HEK293 (cell line): ENCODE data around the gene ITK.

Source experiments
- CTCF ChIA-PET: fragments of 350-600 bp; formaldehyde crosslinking; extraction: SDS; loops from one replicate; lab custom pipeline; 2021; ENCODE audit warnings: antibody characterized with exemption; lab: Yijun Ruan, JAX
- POLR2A ChIA-PET: fragments of 300-600 bp; formaldehyde crosslinking; extraction: SDS; loops from one replicate; lab custom pipeline; 2020; ENCODE audit warnings: antibody characterized with exemption, inconsistent platforms; lab: Yijun Ruan, JAX
- H3K27ac ChIP-seq: fragments of 200-500 bp; sonication (Bioruptor generic); 2 replicates; pipeline ENCODE4 v1.5.1; 2014; ENCODE audit warnings: low read depth, low read length, control low read depth, inconsistent platforms; ENCODE audit errors: extremely low read depth
- H3K36me3 ChIP-seq, 2 experiments: fragments of 200-500 bp in 1 of 2; sonication (Bioruptor generic) in 1 of 2; 1 replicate in 1 of 2; 2 replicates in 1 of 2; pipeline ENCODE4 v1.5.1; 2014 to 2017; ENCODE audit warnings: inconsistent platforms in 2 of 2, low read length in 2 of 2; ENCODE audit not compliant: control insufficient read depth in 2 of 2, insufficient read depth in 1 of 2
- H3K4me1 ChIP-seq: fragments of 200-500 bp; sonication (Bioruptor generic); 2 replicates; pipeline ENCODE4 v1.5.1; 2014; ENCODE audit warnings: mild to moderate bottlenecking, low read length, inconsistent platforms; ENCODE audit not compliant: control insufficient read depth, insufficient read depth
- H3K4me3 ChIP-seq: 2 replicates; pipeline ENCODE4 v1.5.1; 2011; ENCODE audit warnings: low read depth, mild to moderate bottlenecking, control low read depth, low read length, moderate library complexity
- H3K9me3 ChIP-seq: fragments of 200-500 bp; sonication (Bioruptor generic); 2 replicates; pipeline ENCODE4 v1.5.1; 2014; ENCODE audit warnings: low read depth, low read length, inconsistent platforms; ENCODE audit not compliant: control insufficient read depth, insufficient read depth
- BCL11A ChIP-seq: fragments of 450-650 bp; formaldehyde crosslinking; IDR thresholded peaks from 2 replicates; pipeline ENCODE4 v1.5.1; 2016; ENCODE audit warnings: low read depth, missing biosample characterization, missing genetic modification characterization
- GLI2 ChIP-seq: fragments of 450-650 bp; formaldehyde crosslinking; IDR thresholded peaks from 2 replicates; pipeline ENCODE4; 2017; ENCODE audit warnings: missing biosample characterization, missing genetic modification characterization, low read depth, borderline replicate concordance
- HOXC10 ChIP-seq: sonication (generic); formaldehyde crosslinking; IDR thresholded peaks from 2 replicates; pipeline ENCODE4 v1.8.1; 2023; ENCODE audit warnings: mild to moderate bottlenecking, missing genetic modification reagents
- KLF1 ChIP-seq: fragments of 450-650 bp; formaldehyde crosslinking; IDR thresholded peaks from 2 replicates; pipeline ENCODE4 v1.5.1; 2016; ENCODE audit warnings: missing biosample characterization, missing genetic modification characterization
- PRDM1 ChIP-seq: fragments of 450-650 bp; formaldehyde crosslinking; IDR thresholded peaks from 2 replicates; pipeline ENCODE4; 2016; ENCODE audit warnings: missing biosample characterization, missing genetic modification characterization
- SCRT1 ChIP-seq: fragments of 450-650 bp; formaldehyde crosslinking; IDR thresholded peaks from 2 replicates; pipeline ENCODE4 v1.5.1; 2016; ENCODE audit warnings: missing biosample characterization, missing genetic modification characterization, borderline replicate concordance
- ZBTB7A ChIP-seq: fragments of 450-650 bp; formaldehyde crosslinking; IDR thresholded peaks from 2 replicates; pipeline ENCODE4 v1.5.1; 2016; ENCODE audit warnings: low read depth, missing biosample characterization, missing genetic modification characterization
- ZFP69B ChIP-seq: fragments of 450-650 bp; formaldehyde crosslinking; IDR thresholded peaks from 2 replicates; pipeline ENCODE4 v1.5.1; 2016; ENCODE audit warnings: missing biosample characterization, missing genetic modification characterization
- ZNF175 ChIP-seq: fragments of 450-650 bp; formaldehyde crosslinking; IDR thresholded peaks from 2 replicates; pipeline ENCODE4 v1.5.1; 2016; ENCODE audit warnings: missing biosample characterization, missing genetic modification characterization
- ZNF366 ChIP-seq: fragments of 450-650 bp; formaldehyde crosslinking; conservative IDR thresholded peaks from 2 replicates; pipeline ENCODE4 v1.5.1; 2016; ENCODE audit warnings: missing biosample characterization, missing genetic modification characterization
- ZNF423 ChIP-seq: fragments of 450-650 bp; formaldehyde crosslinking; IDR thresholded peaks from 2 replicates; pipeline ENCODE4 v1.5.1; 2016; ENCODE audit warnings: missing biosample characterization, missing genetic modification characterization
- ZNF544 ChIP-seq: fragments of 450-650 bp; formaldehyde crosslinking; IDR thresholded peaks from 2 replicates; pipeline ENCODE4 v1.5.0; 2017; ENCODE audit warnings: missing biosample characterization, missing genetic modification characterization
- ZNF639 ChIP-seq: fragments of 450-650 bp; formaldehyde crosslinking; IDR thresholded peaks from 2 replicates; pipeline ENCODE4 v1.5.1; 2016; ENCODE audit warnings: missing biosample characterization, missing genetic modification characterization
- ZNF701 ChIP-seq: fragments of 450-650 bp; formaldehyde crosslinking; IDR thresholded peaks from 2 replicates; pipeline ENCODE4 v1.5.1; 2016; ENCODE audit warnings: missing biosample characterization, missing genetic modification characterization
- ZSCAN4 ChIP-seq: fragments of 450-650 bp; formaldehyde crosslinking; IDR thresholded peaks from 2 replicates; pipeline ENCODE4 v1.5.1; 2017; ENCODE audit warnings: missing biosample characterization, missing genetic modification characterization
- TF ChIP-seq, protein P1 (sequence below): fragments of 450-650 bp; formaldehyde crosslinking; IDR thresholded peaks from 2 replicates; pipeline ENCODE4 v1.5.1; 2017; ENCODE audit warnings: missing biosample characterization, missing genetic modification characterization
- TF ChIP-seq, protein P2 (sequence below): fragments of 450-650 bp; formaldehyde crosslinking; IDR thresholded peaks from 2 replicates; pipeline ENCODE4 v1.5.1; 2016; ENCODE audit warnings: missing biosample characterization, missing genetic modification characterization, borderline replicate concordance
- TF ChIP-seq, protein P3 (sequence below): fragments of 450-650 bp; formaldehyde crosslinking; IDR thresholded peaks from 2 replicates; pipeline ENCODE4 v1.5.1; 2017; ENCODE audit warnings: missing biosample characterization, missing genetic modification characterization
- TF ChIP-seq, protein P4 (sequence below): fragments of 450-650 bp; formaldehyde crosslinking; IDR thresholded peaks from 2 replicates; pipeline ENCODE4 v1.5.1; 2016; ENCODE audit warnings: missing biosample characterization, missing genetic modification characterization

Gene ITK

GRCh38 chr5:157178966-157179365, 1.7 kb upstream of the ITK start:
- TF ChIP-seq ZFP69B (no peak), ZNF175 (no peak), ZNF639 (no peak), BCL11A (tag by site-specific recombination) (no peak), ZNF544 (tag by site-specific recombination) (no peak), ZNF423 (tag by site-specific recombination) (no peak), ZNF366 (tag by site-specific recombination) (no peak), HOXC10 (no peak), PRDM1 (tag by site-specific recombination) (no peak), SCRT1 (tag by site-specific recombination) (no peak)
- TF ChIP-seq, protein P1, sequence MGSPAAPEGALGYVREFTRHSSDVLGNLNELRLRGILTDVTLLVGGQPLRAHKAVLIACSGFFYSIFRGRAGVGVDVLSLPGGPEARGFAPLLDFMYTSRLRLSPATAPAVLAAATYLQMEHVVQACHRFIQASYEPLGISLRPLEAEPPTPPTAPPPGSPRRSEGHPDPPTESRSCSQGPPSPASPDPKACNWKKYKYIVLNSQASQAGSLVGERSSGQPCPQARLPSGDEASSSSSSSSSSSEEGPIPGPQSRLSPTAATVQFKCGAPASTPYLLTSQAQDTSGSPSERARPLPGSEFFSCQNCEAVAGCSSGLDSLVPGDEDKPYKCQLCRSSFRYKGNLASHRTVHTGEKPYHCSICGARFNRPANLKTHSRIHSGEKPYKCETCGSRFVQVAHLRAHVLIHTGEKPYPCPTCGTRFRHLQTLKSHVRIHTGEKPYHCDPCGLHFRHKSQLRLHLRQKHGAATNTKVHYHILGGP, result no peak
- TF ChIP-seq, protein P2, sequence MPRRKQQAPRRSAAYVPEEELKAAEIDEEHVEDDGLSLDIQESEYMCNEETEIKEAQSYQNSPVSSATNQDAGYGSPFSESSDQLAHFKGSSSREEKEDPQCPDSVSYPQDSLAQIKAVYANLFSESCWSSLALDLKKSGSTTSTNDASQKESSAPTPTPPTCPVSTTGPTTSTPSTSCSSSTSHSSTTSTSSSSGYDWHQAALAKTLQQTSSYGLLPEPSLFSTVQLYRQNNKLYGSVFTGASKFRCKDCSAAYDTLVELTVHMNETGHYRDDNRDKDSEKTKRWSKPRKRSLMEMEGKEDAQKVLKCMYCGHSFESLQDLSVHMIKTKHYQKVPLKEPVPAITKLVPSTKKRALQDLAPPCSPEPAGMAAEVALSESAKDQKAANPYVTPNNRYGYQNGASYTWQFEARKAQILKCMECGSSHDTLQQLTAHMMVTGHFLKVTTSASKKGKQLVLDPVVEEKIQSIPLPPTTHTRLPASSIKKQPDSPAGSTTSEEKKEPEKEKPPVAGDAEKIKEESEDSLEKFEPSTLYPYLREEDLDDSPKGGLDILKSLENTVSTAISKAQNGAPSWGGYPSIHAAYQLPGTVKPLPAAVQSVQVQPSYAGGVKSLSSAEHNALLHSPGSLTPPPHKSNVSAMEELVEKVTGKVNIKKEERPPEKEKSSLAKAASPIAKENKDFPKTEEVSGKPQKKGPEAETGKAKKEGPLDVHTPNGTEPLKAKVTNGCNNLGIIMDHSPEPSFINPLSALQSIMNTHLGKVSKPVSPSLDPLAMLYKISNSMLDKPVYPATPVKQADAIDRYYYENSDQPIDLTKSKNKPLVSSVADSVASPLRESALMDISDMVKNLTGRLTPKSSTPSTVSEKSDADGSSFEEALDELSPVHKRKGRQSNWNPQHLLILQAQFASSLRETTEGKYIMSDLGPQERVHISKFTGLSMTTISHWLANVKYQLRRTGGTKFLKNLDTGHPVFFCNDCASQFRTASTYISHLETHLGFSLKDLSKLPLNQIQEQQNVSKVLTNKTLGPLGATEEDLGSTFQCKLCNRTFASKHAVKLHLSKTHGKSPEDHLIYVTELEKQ (tag by site-specific recombination), result no peak
- CTCF ChIA-PET, result interaction anchor here (1.3 kb wide), 1 partner anchor 74 kb away, joined by 4 read pairs; no protein-coding TSS in a partner anchor

DNA sequence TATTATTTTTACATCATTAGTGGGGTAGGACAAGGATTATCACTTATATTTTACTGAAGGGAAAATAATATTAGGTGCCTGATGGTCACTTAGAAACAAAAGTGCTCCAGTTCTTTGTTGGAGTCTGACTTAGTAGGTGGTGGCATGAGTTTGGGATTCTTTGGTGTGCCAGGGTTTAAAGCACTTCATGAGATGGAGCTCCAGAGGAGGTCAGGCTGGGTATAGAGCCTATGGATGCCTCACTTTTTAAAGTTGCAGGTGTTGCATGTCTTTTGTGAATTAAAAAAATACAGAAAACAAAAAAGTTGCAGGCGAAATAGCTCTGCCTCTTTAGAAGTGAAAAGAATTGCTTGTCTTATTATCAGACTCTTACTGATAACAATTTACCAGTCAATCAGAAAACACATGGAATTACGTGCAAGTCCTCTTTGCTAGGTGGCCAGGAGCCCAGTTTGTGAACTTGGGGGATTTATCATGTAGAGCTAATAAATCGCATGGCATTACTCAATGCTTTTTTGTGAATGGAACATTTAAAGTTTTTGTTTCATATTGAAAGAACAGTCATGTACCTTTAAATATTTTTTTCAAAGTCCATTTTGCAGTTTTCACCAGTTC, 1.6 kb downstream of the ITK start:
- no peaks in the 10 kb centered on the region for H3K36me3 ChIP-seq
- no peaks in the 10 kb centered on the region for H3K9me3 ChIP-seq
- H3K27ac ChIP-seq, result no peak overlapping the region
- H3K4me1 ChIP-seq, result no peaks in the 10 kb centered on the region
- ChIA-PET POLR2A (no interaction called here), CTCF (no interaction called here)
- TF ChIP-seq GLI2 (tag by site-specific recombination), result no peak
- TF ChIP-seq, protein P3, sequence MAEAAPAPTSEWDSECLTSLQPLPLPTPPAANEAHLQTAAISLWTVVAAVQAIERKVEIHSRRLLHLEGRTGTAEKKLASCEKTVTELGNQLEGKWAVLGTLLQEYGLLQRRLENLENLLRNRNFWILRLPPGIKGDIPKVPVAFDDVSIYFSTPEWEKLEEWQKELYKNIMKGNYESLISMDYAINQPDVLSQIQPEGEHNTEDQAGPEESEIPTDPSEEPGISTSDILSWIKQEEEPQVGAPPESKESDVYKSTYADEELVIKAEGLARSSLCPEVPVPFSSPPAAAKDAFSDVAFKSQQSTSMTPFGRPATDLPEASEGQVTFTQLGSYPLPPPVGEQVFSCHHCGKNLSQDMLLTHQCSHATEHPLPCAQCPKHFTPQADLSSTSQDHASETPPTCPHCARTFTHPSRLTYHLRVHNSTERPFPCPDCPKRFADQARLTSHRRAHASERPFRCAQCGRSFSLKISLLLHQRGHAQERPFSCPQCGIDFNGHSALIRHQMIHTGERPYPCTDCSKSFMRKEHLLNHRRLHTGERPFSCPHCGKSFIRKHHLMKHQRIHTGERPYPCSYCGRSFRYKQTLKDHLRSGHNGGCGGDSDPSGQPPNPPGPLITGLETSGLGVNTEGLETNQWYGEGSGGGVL (tag by site-specific recombination), result no peak
- TF ChIP-seq ZBTB7A (tag by site-specific recombination), result no peak
- TF ChIP-seq, protein P4, sequence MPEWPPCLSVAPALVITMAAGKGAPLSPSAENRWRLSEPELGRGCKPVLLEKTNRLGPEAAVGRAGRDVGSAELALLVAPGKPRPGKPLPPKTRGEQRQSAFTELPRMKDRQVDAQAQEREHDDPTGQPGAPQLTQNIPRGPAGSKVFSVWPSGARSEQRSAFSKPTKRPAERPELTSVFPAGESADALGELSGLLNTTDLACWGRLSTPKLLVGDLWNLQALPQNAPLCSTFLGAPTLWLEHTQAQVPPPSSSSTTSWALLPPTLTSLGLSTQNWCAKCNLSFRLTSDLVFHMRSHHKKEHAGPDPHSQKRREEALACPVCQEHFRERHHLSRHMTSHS (tag by site-specific recombination), result no peak
- TF ChIP-seq ZNF701 (tag by site-specific recombination), result no peak
- TF ChIP-seq ZNF639, result no peak
- no peak for TF ChIP-seq ZSCAN4 (tag by site-specific recombination)
- TF ChIP-seq KLF1, result no peak
- no peak overlapping the region for H3K4me3 ChIP-seq

More at GRCh38 chr5:157178966-157179365, 1.7 kb upstream of the ITK start:
- Histone ChIP-seq H3K4me3 (no peak overlapping the region), H3K9me3 (no peaks in the 10 kb centered on the region), H3K27ac (no peak overlapping the region), H3K36me3 (no peaks in the 10 kb centered on the region), H3K4me1 (no peaks in the 10 kb centered on the region)
- POLR2A ChIA-PET, result no interaction called here
